ENCODE data around the gene TENM4.

The TENM4 gene

DNA sequence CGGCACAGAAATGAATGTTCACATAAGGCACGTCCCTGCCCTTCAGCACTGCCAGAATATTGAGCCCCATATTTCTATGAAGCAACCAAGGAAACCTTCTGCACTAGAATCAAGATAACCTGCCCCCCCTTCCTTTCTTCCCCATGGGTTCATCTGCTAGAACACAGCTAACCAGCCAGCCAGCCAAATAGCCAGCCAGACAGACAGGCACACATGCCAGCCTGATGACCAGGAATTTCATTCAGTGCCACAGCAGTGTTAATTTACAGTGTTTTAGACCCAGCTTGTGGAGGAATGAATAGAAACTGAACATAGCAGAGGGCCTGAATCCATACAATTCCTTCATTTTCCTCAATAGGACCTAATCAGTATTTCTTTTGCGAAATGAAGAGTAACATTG is 57.0 kb downstream of the TENM4 start:
- DNase-seq = no peak

DNA sequence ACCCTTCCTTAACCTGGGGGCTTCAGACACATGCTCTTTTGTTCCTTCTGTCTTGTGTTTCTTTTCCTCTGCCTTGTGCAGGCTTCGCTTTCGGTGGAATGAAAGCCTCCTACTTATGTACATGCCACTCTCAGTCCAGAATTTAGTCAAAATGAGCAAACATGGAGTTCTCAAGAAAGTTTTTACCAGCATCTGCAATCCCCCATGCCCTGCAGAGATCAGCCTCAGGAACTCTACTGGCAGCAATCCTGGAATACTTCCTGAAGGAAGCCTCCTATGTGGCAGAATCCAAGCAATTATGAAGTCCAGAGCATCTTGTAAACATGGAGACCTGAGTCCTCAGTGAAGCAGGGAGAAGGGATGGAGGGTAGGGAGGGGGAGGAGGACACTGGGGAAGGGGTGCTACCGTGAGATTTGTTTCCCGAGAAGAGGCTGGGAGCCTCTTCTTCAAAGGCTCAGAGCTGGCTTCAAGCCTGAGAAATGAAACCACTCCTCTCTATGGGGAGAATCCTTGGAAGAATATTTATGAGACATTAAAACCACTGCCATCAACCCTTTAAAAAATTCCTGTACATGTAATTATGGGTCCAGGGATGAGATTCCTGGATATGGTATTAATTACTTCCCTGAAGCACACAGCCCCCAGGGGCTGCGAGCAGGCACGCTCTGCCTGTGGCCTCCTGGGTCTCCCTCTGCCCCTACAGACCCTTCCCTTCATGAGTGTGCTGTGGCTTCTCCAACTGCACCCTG is 58.4 kb downstream of the TENM4 start:
- DNase-seq = no peak

DNA sequence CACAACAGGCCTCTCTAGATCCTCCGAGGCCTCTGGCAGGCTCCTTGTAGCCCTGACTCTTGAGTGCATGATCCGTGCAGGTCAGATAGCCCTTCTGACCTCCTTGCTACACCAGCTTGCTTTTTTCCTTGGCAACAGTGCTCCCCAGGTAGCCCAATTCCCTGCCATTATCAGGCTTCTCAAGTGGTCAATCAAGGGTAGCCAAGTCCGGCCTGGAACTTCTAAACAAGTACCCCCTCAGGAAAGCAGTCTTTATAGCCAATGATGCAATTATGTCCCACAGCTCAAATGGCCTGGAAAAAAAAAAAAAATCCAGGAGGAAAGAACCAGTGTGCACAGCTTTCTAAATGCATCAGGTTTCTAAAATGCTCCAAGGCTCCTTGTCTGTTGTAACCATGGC is 59.8 kb downstream of the TENM4 start:
- DNase-seq = no peak

DNA sequence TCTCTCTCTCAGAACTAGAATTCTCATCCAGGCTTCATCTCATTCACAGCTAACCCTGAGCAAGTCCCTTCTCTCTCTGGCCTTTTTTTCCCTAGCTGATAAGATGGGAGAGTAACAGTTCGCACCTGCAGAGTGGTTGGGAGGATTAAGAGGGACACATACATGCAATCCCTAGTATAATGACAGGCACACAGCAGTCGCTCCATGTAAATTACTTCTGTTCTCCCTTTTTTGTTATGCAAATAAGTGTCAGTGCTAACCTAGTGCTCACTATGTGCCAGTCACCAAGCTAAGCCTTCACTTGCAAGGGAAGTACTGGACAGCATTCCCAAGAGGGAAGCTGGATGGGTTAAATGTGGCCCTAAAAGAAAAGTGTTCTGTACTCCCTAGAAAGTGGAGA is 63.4 kb downstream of the TENM4 start:
- DNase-seq = no peak

DNA sequence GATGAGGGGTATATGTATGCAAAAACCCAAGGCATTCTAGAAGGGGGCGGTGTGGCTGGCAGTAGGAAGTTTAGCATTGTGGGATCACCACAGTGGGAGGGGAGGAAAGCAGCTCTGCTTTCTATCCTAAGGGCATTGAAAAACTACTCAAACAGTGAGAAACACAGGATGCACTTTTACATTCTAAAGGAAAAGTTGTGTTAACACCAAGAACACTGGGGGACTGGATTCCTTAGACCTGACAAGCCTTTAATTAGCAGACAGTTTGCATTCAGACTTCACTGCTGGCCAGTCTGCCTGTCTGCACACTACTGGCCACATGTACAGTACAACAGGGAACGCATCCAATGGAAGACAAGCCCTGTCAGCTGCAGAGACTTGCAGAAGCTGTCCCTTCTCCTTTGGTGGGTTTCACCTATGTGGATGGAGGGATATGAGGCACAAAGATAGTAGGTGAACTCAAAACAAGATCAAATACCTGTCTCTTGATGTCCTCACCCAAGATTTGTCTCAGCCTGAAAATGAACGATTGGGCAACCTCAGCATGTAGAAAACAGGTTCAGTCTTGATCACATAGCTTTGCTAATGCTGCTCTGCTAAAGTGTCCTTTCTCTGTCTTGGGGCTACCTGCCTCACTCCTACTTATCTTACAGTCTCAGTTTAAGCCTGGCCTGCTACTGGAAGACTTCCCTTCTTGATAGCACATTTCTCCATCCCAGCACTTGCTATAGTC is 64.8 kb downstream of the TENM4 start:
- DNase-seq = no peak

DNA sequence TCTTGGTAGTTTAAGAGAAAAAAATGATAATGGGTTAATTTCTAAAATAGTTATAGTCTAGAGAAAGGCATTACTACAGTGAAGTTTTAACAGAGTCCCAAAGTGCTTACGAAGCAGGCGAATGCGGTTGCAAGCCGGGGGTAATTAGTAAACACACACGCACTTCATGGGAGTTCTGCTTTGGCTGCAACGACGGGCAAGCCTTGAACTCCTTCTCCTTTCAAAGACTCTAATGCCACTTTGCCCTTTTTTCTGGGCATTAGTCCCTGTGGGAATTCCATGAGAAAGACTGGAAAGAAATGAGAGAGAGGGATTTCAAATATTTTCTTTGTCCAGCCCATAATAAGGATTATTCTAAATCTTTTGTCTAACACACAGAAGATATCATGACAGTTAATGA is 66.1 kb downstream of the TENM4 start:
- no peak for DNase-seq

DNA sequence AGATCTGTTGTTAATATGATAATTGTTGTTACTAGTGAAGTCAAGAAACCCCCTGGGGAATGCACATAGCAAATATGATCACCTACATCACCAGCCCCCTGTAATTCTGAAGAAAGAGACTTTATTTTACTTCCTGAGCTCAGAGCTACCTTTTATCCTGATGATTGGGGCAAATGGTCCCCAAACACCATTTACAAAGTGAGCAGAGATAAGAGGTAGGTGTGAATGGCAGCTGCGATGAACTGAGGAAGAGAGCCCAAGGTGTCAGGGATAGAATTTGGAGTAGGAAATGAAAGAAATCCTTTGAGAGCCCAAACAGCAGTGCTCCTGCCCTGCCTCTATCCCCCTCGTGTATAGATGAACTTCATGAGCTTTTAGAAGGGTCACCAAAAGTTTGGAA is 69.1 kb downstream of the TENM4 start:
- no peak for DNase-seq

DNA sequence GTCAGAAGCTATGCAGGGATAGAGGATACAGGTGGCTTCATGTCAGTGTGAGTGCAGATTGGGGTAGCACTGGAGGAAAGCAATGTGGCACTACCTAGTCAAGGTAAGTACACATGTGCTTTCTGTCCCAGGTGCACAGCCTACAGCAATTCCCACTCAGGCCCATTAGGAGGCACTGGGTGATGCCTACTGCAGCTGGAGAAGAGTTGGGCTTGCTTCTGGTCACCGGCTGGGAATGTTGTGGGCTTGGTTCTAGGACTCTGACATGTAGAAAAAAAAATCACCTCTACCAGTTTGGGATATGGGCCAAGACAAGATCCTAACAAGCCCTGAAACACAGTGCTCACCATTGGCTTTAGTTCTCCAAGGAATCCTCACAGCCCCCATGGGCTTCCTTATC is 69.7 kb downstream of the TENM4 start:
- no peak for DNase-seq

DNA sequence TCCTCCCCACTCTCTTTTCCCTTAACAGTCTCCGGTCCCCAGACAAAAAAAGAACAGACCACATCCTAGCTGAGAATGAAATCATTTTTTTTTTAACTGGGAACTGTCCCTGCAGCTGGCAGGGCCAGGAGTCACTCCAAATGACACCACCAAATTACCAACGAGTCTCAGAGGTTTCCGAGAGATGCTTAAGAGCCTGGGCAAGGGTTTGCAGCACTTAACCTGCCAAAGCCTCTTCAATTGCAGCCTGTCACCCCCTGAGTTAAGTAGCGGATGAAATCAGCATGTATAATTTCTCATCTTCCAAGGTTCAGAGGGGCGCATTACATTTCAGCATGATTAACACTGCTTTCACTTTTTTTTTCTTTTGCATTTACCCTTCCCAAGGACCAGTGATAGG is 71.8 kb downstream of the TENM4 start:
- no peak for DNase-seq

DNA sequence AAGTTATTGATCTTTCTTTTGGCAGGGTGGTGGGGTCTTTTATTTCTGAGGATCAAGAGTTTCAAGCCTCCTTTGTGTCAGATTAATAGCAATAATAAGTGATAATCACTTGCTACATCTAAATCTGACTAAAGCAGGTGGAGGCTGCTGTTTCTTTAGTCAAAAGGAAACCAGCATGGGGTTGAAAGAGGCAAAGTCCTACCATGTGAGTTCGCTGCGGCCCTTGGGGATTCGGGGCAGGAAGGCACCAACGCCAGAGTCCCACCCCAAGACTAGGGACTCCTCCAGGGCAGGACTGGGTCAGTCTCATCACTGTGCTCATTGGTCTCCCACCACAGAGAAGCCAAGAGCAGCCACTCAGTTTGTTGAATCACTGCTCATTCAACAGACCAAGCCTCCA is 73.0 kb downstream of the TENM4 start:
- DNase-seq = no peak

DNA sequence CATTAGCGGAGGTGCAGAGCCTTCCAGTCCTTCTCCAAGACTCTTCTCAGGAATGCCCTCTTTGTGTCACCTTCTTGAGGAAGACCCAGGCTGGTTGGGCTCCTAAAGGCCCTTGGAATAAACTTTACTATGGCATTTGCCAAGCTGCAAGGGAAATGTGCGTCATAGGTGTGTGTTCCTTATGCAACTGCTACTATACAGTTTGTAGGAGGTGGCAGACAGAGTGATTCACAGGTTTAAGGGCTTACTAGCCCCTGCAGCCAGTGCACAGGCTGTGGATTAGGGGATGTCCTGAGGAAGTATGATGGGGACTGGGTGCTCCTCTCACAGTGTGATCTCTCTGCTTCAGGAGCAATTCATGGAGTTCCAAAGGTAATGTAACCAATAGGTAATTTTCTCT is 74.6 kb downstream of the TENM4 start:
- no peak for DNase-seq

DNA sequence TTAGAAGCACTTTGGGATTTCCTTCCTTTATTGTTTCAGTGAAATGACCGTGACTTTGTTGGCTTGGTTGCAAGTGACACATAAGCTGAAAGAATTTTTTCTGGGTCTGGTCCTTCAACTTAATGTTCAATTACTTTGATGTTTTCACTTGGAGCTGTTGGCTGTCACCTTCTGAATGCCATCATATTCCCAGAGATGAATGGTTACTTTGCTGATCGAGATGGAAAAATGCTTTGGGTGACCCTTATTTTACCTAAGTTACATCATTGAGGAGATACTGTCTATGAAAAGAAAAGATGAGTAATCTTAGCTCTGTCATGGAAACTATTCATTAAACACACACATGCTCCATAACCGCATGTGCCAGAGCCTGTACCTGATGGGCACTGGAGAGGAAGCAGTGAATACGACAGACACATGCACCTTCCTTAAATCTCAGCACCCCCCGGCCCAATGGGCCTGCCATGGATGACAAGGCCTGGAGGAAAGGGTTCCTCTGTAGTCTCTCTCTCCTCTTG is 76.9 kb downstream of the TENM4 start:
- DNase-seq = no peak

DNA sequence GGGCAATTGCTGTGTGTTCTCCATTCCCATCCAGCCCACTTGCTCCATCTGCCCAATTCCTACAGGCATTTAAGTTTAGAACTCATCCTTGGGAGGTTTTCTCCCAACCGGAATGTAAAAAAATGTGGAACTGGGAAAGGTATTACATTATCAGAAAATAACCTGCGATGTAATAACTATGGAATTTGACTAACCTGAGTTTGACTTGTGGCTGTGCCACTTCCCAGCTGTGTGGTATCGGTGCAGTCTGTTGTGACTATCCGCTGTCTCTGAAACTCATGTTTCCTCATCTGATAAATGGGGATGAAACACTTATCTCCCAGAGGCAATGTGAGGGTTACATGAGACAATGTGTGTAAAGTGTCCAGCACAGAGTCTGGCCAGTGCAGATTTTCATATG is 77.6 kb downstream of the TENM4 start:
- no peak for DNase-seq

DNA sequence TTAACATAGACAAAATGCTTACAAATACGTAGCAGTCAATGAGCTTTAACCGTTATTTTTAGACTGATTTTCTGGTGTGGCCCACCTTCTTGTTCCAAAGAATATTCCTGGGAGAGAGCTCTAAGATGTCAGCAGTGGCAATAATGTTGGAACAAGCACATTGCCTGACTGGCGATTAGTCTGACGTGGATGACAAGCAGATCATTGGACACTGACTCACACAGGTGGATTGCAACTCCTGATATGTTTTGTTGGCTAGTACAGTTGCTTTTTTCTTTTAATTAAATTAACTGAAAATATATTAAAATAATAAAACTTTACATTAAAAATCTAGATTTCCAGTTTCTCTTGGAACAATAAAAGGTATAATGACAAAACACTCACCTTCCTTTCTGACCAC is 78.0 kb downstream of the TENM4 start:
- DNase-seq = no peak

DNA sequence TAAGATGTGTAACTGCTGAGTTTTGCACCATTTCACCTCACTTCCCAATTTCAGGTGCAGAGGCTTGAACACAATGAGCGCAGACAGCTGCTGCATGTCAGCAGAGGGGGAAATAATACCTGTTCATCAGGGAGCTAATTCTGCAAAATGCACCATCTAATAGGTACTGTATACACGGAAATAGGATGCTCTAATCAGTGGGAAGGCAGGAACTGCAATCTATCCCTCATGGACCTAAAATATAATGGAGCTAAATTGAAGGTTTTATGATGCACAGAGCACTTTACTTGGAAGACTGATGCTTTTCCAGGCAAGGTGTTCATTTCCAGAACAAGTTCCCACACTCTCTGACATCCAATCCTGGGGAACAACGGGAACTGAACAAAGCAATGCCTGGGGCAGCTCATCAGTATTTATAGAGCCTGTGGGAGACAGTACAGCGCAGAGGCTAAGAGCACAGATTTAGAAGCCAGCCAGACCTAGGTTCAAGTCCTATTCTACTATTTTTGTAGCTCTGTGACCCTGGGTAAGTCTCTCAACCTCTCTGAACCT is 78.5 kb downstream of the TENM4 start:
- DNase-seq = no peak

DNA sequence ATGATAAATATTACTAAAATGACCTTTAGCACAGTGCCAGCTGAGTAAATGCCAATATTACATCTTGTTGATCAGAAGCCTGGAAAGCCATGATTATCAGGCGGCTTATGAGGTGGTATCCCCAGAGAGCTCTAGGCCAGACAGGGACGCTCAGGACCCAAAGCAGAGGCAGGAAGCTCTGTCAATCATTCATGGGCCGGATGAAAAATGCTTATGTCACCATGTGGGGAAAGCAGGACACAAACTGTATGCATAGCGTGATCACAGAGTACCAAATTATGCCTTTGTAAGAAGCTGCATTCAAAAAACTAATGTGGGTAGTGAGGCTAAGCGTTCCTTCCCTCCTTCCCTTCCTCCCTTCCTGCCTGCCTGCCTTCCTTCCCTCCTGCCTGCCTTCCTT is 82.6 kb downstream of the TENM4 start:
- no peak for DNase-seq

DNA sequence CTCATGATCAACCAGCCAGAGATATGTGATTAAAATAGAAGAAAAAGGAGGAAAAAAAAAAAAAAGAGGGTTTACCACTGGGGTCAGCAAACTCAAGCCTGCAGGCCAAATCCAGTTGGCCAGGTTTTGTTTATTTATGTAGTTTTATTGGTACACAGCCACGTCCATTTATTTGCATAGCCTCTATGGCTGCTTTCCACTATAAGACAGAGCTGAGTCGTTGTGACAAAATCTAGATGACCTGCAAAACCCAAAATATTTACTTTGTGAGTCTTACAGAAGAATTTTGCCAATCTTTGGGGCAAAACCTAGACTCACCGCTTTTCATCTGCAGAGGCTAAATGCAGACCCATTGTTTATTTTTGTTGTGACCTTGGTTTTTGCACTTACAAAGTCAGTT is 87.1 kb downstream of the TENM4 start:
- no peak for DNase-seq

DNA sequence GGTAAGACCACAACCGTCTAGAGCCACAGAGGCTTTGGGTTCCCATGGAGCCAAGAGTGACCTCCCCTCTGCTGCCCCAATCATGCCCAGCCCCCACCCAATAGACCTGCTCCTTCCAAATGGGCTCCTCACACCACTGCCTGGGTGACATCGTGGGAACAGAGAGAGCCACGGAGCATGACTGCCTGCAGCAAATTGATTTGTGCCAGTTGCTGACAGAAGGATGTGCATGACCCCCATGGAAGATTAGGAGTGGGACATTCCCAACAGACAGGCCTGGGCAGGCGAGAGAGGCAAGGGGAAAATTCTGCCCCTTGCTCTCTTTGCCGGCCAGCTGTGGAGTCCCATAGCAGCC is 88.5 kb downstream of the TENM4 start:
- no peak for DNase-seq

DNA sequence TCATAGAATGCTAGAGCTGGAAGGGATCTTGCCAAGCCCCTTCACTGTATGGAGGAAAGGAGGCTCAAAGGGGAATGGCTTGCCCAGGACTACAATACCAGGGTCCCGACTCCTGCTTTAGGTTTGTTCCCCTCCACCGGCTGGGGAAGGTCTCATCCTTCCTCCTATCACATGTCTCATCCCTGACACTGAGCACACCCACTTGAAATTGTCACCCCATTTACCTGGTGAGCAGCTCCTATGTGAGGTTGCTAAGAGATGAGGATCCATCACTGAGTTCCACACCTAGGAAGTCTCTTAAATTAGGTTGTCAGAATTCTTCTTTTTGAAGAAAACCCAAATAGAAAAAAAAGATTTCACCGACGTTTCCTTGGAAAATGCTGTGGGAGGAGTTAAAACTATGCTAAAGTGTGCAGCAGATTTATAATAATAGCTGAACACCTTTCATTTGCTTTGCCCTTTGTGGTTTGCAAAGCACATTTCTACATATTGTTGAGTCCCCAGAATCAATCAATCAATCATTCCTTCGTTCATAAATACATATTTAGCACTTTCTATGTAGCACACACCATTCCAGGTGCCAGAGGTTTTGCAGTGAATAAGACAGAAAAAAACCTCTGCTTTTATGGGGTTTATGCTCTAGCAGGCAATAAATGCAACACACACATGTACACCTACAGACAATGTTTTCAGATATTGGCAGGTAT is 91.7 kb downstream of the TENM4 start:
- no peak for DNase-seq

DNA sequence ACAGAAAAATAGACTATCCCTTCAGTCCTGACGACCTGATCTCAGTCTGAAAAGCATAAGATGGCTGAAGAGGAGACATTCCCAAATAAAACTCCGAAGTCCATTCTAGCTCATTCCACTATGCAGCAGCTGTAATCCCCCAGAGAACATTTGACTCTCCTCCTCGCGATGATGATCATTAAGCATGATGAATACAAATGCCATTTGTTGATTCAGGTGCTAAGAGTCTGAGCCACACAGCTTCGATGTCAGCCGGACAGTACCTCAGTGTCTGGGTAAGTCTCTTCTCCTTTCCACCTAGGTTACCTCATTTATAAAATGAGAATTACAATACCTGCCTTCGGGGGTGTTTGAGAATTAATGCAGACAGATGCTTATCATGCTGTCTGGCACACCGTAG is 94.8 kb downstream of the TENM4 start:
- no peak for DNase-seq

DNA sequence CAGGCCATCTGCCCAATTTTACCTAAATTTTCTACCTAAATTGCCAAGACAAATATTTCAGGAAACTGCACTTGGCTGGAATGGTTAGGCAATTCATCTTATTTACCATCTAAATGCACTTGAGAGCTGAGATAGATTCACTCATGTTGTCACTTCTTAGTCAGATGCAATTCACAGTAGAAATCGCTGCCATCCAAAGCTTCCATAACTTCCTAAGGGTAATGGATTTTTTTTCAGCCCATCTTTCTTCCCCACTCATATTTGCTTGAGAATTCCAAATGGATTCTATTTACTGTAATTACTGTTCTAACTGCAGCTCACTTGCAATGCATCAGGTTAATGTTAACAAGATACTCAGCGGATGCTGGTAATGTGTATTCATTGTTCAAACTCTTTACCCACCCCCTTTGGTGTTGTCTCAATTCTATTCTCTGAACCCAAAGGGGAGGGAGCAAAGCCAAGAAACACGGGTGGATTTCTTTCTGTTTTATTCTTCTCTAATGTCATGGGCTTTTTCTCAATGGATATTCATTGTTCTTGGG is 96.0 kb downstream of the TENM4 start:
- DNase-seq = no peak

DNA sequence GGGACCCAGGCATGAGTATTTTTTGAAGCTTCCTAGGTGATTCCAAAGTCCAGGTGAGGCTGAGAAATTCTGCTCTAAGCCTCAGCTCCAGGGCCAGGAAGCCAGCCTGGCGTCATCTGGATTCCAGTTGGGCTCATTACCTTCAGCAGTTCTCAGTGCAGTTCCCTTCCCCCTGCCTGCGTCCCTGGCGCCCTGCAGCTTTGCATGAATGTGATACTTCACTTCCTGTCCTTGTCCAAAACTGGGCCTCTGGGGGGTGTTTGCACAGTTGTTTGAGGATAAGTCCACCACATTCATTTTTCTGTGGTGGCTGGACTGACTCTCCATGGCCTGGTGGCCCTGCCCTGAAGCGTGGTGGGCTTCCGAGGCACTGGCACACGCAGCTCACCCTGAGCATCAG is 98.1 kb downstream of the TENM4 start:
- DNase-seq = no peak

DNA sequence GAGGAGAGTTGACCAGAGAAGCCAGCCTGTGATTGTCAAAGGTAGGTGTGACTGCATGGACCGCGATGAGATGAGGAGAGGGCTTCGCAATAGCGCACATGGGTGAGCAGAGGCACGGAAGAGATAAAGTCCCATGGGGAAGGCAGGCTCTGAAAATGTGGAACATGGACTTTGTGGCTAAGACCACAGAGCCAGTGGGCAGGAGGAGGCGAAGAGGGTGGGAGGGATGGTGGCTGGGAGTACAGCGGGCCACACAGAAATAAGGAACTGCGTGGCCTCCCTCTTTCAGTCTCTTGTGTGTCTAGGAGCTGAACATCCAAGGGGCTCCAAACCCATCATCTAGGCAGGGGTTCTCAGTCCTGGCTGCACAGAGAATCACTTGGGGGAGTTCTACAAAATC is 98.6 kb downstream of the TENM4 start:
- DNase-seq = no peak

Data from CD4-positive, alpha-beta T cell treated with Interleukin-6 for 4 hours (primary cell).